ENCODE data around the gene GALNTL6.

Gene GALNTL6

DNA sequence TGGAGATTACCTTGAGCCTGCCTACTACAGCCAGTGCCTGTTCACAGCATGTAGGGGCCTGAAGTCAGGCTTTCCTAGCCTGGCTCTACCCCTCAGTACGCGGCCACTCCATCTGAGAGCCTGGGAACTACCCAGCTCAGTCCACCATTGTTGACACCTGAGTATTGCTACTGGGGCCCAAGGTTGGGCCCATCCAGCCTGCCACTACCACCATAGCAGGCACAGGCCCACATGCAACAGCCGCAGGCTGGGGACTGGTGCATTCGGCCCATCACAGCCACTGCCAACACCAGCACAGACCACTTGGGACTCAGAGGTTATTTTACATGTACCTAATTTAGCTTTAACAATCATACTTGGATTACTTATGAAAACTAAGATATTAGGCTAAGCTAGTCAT lies 314.0 kb downstream of the GALNTL6 start:
- no peak for DNase-seq

DNA sequence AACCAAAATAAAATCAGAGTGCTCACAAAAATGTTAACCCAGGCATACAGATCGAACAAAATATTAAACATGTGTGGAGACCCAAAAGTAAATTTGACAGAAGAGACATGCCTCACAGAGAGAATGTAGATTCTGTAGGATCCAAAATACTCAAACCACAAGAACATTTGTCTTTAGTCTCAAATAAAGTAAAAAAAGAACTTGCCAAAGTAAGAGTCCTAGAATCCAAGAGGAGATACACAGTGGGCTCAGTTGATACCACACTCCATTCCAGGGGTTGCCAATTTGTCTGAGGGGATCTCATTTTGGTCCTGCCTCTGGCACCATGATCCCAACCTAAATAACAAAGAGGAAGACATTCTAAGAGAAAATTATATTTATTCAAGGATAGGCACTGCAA lies 316.4 kb downstream of the GALNTL6 start:
- peak; percentile 45 for DNase-seq

DNA sequence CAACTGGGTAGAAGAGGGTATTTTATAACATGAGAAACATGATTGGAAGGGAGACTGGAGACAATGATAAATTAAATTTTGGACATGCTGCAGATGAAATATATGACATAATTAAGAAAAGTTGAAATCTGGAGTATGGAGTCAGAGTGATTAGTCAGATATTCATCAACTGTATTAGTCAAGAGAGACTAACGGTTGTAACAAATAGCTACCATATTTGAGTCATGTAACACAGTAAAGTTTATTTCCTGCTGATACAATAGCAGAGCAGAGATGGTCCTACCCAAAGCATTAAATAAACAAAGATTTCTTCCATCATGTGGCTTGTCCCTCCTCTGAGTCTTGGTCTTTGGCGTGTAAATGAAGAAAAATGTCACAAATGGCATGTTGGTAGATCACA lies 321.3 kb downstream of the GALNTL6 start:
- peak; percentile 29 for DNase-seq

DNA sequence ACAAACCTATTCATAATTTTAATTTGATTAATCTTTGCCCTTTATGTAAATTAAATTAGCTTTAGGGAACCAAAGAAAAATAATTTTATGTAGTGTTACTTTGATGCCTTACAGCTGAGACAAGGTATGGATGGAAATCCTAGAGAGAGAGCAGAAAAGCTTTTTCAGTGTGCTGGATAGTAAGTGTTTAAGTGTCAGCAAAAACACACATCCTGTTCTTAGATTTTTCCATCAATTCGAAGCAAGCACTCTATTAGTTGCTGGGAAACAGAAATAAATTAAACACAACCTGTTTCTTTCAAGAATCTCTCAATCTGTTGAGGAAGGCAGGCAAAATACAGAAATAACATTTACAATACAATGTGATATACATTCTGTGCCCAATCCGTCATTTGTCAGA lies 327.8 kb downstream of the GALNTL6 start:
- no peak for DNase-seq

DNA sequence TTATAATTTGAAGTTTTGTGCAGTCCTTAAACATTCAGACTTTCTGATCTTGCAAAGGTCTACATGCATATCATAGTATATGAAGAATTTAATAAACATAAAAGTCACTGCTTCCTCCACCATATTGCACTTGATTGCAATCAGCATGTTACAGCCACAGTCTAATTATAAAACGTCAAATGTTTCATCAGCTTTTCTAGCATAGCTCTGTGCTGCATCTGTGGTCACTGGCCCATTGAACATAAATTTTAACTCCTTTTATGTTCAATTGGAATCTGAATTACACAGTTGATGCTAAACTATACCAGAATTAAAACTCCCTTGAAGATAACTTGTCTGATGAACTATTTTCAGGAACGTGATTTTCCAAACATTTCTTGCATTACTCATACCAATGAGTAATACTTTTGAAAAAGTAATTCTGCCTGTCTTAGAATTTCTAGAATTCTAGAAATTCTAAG lies 329.1 kb downstream of the GALNTL6 start:
- peak; percentile 86 for DNase-seq

DNA sequence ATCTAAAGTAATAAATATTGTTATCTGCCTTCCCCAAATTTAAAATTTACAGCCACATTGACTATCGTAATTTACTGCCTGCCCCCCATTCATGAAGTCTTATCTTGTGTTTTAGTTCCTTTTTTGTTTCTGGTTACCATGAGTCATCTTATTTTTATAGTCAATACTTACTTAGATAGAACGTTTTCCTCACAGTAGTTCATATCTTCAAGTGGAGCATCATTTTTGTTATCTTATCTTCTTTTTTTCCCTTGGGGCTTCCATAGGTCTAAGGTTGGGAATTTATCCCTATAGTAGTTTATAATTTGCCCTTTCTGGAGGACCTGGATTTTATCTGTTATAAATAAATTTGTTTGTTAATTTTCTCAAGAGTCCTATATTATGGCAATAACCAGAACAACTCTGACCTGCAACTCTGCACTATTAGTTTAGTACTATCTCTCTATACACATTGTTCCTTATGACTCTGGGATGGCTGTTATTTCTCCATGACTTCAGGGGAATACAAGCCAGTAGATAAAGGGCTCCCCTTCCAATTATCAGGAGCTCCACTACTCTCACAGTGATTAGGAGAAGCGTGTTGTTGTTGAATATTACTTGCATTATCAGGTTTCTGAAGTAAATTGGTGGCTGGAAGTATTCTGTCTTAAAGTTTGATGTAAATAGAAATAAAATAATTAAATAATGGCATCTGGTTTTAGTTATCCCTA lies 330.6 kb downstream of the GALNTL6 start:
- DNase-seq, result no peak

DNA sequence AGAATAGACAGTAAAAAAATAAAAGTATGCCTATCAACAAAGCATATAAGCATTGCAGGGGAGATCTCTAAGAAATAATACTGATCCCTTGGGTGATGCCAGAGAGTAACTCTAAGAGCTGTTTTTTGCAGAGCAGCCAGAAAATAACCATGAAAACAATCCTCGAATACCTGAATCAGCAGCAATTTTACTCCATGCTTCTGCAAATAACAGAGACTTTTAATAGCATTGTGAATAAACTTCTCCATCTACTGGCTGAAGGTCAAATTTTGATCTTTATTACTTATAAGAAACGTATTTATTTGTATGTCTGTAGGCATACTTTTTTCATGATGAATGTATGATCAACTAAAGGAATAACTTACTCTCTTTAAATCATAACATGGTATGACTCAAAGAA lies 334.5 kb downstream of the GALNTL6 start:
- DNase-seq, result peak; percentile 72

DNA sequence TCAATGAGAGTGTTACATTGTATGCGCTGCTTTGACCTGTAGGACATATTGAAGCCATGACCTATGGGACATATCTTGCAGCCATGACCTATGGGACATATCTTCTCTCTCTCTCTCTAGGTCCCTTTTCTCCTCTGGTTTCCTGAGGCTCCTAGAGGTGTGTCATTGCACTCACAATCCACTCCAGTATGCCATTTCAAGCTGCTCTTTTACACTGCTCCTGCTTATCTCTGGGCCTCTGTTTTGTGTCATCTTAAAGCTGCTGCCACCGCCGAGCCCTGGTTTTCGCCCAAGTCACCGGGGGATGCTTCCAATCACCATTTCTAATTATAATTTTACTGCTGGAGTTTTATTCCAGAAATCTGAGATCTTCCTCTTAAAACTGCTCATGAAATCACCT lies 336.1 kb downstream of the GALNTL6 start:
- no peak for DNase-seq

DNA sequence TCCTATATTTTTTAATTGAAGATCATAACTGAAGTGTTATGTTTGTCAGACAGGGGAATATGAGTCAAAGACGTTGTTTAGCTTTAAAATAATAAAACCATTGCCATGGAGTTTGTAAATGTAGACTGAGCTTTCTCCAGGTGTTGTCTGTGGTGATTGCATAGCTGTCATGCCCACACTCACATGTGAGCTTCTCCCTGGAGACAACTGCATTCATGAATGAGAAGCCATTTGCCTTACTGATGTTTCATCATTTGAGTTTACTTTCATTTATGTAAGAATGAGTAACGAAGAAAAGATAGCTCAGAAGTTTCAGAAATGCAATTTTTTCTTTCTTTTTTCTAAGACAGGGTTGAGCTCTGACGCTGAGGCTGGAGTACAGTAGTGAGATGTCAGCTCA lies 339.1 kb downstream of the GALNTL6 start:
- DNase-seq, result peak; percentile 23

DNA sequence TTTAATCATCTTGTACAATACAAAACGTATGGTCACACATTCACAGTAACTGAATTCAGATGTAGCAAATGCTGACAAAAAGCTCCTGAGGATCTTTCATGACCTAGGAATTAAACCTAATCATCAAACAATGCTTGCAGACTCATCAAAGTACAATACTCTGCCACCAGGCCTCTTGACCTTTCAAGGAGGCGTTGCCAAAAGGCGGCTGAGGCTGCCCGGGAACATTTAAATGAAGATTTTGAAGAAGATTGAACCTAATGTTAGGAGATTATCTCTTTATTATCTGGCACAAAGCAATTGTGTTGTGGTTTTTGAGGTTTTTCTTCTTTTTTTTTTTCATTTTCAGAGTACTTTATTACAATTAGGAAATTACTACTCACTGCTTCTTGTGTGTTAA lies 340.5 kb downstream of the GALNTL6 start:
- no peak for DNase-seq

DNA sequence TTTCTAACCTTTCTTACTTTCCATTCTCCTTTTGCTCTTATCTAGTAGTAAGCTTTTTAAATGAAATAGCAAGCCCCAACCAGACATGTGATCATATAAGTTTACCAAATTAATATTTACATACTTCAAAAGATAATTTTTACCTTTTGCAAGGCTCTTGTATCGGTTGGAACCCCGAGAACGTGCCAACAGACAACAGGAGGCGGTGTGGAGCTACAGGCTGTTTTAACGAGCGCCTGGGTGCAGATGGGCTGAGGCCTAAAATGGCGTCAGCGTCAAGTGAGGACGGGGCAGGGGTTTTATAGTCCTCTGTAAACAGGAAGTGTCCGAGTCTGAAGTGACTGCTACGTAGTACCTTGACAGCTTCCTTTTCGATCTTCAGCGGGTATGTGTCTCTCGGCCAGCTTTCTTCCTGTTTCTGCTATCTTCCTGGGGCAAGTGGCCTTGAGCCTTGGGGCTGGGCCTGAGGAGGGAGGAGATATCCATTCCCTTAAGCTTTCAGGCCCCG lies 342.7 kb downstream of the GALNTL6 start:
- no peak for DNase-seq

DNA sequence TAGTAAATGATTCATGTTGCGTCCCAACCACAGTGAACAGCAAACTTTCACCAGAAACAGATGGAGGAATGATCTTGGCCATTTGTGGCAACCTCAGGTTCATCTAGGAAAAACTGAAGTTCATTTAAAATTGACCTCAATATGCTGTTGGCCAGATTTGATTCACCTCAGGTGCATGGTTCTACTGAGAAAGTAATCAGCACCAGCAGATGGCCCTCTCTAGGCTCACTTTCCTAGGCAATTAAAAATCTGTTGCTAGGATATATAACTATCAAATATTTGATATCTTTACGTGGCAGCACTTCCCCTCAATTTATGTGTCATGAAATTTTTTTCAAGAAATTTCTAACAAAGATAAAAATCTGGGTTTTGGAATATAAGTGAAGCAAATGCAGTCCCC lies 344.7 kb downstream of the GALNTL6 start:
- DNase-seq, result no peak

DNA sequence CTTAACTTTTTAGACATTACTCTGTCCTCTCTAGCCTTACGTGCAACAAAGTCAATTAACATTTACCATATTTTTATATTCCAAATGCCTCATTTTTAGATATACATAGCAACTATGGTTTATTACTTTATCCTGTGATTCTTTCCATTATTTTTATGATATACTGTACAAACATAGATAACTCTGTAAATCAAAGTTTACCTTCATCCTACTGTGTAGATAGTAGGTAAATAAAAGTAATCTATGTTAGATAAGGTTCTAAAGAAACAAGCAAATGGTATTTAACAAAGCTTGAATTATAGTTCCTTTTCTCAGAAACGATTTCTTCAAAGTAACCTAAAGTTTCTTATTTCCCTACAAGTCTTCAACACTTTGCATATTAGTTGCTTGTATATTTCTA lies 350.0 kb downstream of the GALNTL6 start:
- DNase-seq, result no peak

DNA sequence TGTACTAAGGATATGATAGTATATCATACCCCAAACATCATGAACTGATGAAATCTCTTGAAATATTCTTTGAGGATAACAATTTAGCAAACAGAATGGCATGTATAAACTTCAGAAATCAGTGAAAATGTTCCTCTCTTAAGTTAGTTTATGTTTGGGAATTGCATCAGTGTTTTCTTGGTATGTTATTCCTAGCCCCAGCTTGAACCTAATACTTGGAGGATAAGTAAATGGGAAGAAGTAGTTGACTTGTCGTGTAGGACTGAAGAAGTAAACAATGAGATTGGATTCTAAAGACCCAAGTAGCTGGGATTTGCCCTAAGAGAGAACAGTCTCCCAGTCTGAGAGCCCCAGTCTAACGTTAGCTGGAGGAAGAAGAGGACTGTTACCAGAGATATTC lies 355.7 kb downstream of the GALNTL6 start:
- DNase-seq, result peak; percentile 42

DNA sequence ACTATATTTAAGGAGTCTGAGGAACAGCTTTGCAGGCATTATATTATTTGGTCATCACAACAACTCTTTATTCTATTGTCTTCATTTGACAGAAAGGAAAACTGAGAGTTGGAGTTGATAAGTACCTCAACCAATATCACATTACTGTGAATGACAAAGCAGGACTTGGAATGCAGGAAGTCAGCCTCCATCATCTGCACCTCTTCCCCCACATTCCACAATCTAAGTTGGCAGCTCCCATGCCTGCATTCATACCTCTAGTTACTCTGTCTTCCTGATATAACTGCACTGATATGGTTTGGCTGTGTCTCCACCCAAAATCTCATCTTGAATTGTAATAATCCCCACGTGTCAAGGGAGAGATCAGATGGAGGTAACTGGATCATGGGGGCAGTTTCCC lies 356.7 kb downstream of the GALNTL6 start:
- DNase-seq, result peak; percentile 32

DNA sequence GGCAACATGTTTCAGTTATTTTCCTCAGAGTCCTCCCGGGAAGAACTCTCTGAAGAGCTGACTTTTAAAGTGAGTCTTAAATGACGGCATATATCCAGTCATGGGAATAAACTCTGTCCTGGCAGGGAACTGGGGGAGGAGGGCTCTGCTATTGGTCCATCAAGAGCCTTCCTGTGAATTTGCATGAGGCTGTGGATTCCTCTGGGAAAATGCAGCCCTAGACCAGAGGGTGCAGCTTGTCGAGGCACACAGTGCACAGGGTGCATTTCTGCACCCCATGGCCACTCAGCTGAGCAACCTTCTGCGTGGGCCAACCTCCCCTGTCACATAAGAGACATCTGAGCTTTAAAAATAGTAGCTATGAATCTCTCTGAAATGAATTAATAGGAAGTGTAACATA lies 360.0 kb downstream of the GALNTL6 start:
- DNase-seq, result no peak

DNA sequence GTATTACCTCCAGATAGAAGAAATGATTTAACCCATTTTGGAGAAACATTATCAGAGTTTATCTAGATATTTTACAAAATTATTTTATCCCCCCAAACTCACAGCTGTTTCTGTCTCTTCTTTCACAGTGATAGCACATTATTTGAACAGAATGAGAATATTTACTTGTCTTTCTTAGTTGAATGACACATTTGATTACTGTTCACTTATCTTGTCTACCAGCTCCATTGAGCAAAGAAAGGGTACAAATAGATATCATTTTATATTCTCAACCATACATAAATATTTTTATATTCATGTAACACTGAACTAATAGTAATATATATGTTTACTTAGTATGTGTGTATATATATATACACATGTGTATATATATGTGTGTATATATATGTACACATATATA lies 364.2 kb downstream of the GALNTL6 start:
- no peak for DNase-seq

DNA sequence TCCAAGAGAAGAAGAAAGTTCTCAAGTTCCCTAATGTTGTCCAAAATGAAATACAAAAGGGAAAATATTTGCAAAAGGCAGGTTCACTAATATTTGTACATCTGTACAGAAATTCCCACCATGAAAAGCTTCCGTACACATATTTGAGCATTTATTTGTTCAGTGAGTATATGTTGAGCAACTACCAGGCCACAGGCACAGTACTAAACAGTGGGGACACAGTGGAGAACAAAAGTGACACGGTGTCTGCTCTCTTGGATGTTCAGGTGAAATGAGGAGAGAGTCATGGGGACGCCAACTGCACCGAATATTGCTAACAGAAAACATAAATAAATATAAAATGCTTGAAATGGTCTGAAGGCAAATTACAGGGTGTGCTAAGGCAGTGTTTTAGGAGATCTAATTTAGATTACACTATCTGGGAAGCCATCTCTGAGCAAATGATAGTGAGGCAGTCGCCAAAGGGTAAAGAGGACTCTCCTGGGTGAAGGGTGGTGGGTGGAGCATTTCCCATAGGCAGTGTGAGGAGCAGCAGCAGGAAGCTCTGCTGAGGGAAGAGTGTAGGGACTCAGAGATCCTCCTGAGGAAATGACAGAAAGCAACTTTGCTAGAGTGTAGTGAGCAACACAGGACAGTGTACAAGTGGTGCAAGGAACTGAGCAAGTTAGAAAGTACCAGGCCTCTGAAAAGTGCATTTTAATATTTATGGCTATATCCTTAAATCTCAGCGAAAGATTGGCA lies 375.2 kb downstream of the GALNTL6 start:
- no peak for DNase-seq

DNA sequence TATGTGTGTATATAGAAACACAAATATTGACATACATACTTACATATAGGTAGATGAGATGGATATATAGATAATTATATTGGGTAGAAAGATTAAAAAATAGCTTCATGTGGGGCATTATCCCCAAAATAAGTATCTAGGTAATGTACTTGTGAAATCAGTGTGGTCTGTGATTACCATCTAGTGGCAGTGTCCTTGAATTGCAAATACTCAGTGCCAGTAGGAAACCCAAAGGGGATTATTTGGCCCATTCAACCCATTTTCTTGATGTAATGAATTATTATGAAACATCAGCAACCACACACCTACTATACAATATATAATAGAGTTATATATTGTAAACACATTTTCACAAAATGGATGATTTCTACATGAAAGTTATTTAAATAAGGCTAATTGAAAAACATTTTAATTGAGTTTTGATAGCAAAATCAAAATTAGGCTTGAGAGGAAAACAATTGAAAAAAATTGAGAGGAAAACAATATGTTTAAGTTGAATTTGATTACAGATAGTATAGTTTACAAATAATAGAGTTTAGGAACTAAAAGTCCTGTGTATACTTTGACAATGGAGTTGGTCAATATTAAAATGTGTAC lies 389.4 kb downstream of the GALNTL6 start:
- DNase-seq, result peak; percentile 41

DNA sequence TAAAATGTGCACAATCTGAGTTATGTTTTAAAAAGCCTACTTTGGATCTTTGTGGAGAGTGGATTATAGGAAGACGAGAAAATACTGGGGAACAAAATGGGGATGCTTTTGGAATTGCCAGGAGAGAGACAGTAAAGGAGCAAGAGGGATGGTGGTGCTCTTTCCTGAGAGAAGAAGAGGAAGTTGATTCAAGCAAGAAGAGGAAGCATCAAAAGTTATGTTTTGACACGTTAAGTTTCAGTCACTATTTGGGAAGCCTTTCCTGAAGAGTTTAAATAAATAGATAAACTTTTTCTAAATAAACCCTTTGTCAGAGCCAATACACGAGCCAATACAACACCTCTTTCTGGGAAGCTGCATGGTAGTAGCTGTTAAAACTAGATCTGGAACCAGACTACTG lies 394.1 kb downstream of the GALNTL6 start:
- DNase-seq, result no peak

DNA sequence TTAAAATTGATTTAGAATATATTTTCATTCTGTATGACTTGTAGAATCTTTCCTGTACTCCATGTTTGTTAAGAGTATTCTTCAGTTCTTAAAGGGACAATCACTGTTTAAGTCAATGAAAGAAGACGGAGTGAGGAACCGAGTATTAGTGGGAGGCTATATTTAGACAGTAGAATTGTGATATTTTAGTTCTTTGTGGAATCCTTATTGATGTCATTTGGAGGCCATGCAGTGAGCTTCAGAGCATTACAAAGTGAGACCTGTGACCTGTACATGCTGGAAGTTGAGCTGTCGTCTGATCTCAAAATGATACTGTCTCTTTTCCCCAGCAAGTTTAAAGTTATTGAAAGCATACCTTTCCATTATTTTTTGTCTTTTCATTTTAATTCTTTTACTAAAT lies 394.7 kb downstream of the GALNTL6 start:
- DNase-seq, result no peak

DNA sequence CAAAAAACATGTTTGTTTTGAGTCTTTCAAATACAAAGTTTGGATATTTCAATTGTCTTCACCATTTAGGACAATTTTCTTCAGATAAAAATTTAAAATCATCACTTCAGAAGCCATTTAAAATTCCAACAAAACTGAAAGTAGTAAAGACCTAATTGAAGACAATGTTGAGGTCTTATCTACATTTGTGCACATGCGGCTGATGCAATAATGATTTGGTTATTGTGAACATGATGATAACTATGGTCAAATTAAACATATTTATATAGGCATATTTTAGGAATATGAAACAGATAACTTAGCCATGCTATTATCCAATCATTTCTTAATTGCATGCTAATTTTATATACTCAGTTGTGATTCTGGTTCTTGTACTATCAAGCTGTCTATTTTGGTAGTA lies 407.5 kb downstream of the GALNTL6 start:
- DNase-seq, result no peak

DNA sequence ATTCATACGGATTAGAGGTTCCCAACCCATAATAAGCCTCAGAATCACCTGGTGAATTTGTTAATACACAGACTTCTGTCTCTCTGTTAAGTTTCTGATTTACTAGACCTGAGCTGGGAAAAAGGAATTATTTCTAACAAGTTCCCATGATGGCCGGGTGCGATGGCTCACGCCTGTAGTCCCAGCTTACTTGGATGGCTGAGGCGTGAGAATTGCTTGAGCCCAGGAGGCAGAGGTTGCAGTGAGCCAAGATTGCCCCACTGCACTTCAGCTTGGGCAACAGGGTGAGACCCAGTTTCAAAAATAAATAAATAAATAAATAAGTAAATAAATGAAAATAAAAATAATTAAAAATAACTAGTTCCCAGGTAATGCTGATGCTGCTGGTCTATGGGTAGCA lies 412.3 kb downstream of the GALNTL6 start:
- DNase-seq, result no peak

DNA sequence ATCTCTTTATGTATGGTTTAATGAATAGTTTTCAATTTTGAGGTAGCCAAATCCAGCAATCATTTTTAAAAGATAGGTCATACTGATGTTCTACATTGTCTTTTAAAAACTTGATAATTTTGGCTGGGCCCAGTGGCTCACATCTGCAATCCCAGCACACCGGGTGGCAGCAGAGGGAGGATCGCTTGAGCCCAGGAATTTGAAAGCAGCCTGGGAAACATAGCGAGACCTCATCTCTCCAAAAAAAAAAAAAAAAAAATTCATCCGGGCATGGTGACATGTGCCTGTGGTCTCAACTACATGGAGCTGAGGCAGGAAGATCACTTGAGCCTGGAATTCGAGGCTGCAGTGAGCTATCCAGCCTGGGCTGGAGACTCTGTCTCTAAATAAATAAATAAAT lies 419.8 kb downstream of the GALNTL6 start:
- DNase-seq, result no peak

Data from fibroblast of upper back skin (primary cell).